HG03520 (cell line): ENCODE measurements around the gene CSF1.

Experiments
- ATAC-seq: cut with Tn5 transposase; IDR thresholded peaks from one replicate; pipeline ENCODE4 v1.9.1; 2021; ENCODE audit warnings: mild to moderate bottlenecking, moderate library complexity; ENCODE audit not compliant: unreplicated experiment

CSF1 gene

DNA sequence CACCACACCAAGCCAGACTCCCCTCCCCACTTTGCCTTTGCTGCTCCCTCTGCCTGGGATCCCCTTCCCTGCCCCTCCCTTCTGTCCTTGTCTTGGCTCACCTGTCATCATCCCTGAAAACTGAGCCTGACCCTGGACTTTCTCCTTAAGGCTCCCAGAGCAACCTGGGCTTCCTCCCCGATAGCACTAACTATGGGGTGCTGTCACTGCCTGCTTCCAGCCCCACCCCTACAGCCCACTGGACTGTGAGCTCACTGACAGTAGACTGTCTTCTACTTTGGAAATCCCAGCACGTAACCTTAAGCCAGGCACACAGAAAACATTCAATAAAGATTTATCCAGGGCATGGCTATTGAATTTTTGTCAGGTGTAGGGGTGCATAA, 9.5 kb upstream of the CSF1 start:
- ATAC-seq, result no peak

DNA sequence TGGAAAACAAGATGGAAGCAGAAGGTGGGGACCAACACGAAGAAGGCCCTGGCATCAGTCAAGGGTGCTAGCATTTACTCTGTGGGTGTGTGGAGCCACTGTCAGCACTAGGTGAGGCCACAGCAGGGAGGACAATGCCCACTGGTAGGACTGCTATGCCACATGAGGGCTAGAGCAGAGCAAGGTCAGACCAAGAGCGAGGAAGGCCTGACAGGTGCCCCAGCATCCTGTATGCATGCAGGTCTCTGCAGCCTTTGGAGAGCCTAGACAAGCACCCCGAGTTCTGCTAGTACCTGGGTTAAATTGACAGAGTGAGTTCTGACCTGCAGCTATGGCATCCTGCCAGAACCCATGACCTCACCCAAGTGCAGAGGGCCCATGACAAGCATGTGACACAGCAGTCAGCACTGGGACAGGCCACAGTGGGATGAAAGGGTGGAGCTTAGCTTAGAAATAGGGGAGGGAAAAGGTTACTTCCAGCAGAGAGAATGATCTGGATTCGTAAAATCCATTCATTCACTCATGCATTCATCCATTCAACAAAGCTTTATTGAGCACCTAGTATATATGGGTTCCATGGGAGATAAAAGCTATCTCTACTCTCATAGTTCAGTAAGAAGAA, 9.0 kb upstream of the CSF1 start:
- no peak for ATAC-seq

DNA sequence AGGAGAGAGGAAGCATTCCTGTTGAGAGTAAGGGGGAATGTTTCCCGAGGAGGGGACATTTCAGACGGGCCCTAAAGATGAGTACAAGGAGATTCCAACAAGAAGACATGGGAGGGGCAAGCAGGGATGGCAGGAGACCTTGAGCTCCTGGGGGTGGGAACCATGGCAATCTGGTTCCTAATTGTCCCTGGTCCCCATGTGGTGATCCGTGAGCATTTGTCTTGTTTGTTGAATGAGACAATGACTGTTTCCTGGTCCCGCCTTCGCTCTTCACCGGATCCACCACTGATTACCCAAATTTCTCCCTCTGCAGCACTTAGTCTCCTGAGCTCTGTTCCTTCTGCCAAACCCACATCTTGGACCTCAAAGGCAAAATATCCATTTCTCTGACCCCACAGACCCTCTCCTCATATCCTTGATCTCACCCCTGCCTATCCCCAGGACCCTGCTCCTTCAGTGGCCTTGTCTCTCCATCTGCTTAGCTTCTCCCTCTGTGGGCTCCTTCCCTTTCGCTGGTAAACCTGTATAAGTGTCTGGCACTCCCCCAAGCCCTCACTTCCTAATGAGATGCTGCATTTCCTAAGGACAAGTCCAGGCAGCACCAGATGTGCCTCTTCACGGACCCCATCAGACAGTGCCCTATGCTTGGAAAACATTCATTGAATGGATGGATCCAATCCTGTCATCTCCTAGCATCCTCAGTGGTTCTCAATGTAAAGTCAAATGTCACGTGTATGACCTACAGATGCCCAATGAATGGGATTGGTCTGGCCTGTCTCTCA, 8.3 kb upstream of the CSF1 start:
- ATAC-seq, result no peak

DNA sequence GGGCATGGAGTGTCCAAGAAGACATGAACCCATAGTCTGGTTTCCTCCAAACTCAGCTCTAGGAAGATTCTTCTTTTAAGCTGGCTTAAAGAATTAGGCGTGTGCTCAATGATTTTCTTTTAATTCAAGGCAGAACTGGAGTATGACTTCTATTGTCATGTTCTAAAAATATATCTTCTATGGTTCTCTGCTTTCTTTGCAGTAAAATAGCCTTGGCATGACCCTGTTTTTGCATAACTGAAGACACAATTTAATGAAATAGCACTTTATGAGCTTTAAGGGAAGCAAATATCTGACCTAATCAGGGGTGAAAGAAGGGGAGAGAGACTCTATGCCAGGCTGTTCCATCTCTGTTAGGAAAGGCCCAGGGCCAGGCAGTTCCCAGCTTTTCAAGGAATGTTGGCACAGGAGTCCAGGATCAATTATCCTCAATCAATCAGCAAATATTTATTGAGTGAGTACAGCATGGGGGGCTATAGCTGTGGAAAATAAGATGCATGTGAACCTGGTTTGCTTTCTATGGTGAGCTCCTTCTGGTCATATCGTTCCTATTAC, 7.2 kb upstream of the CSF1 start:
- no peak for ATAC-seq

DNA sequence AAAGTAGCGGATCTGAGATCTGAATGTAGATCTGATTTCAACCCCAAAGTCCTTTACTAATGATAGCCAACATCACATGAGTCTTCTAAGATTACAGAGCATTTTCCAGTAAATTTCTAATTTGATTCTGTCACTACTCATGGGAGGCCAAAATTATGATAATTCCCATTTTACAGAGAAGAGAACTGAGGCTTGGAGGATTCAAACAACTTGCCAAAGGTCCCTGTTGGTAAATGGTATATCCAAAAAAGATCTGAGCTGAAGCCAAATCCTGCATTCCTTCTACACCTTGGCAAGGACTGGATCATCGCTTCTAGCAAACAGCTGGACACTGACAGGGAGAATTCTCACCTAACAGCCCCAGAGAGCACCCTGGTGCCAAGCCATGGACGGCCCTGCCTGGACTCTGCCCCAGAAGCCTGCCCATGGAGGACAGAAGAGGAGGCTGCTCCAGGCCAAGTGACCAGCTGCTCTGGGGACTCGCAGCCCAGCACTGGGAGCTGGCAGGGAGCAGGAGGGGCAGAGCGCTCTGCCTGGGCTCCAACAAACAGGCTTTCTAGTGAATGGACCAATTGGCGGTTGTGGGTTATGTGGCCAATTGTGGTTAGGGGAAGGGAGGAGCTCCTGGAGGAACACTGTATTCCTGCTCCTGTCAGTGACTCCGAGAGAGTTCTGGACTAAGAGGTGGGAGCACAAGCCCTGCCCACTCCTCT, 6.4 kb upstream of the CSF1 start:
- no peak for ATAC-seq

DNA sequence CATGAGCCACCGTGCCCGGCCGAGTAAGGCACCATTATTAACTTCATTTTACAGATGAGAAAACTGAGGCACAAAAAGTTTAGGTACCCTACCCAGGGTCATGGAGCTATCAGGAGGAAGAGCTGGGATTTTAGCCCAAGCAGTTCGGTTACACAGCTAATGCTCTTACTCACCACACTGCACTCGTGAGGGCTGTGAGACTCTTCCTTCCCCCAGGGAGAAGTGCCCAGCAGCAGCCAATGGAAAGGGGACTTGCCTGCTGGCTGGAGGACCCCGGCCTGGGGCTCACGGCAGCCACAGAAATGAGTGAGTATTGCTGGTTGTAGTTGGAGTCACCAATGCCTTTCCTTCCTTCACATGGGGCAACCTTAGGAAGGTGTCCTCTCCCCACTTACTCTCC, 5.2 kb upstream of the CSF1 start:
- no peak for ATAC-seq

DNA sequence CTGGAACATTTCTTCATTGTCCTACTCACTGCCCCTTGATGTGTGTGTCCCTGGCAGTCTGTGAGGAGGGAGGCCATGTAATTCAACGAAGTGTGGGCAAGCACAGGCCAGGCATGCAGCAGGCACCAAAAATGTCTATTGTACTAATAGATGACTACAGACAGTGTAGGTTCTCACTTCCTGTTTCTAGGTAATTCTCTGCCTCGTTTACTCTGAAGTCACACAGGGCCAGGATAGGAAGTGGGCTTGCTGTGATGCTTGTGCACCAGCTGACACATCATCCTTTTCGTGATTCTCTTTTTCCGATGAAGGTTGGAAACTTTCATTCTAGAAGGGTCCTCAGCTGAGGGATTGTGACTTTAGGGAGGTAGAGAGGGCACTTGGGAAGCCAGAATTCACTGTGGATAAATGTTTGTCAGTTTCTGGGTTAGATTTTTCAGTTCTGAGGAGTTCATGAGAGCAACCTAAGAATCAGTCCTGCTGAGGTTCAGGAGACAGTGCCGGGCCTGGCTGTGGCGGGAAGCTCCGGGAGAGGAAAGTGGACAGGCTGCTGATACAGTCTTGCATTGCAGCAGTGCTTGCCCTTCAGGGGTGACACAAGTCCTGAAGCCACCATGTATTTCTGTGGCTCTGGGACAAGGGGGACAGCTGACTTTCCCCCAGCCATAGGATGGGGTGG, 4.3 kb upstream of the CSF1 start:
- ATAC-seq, result peak; percentile 88

DNA sequence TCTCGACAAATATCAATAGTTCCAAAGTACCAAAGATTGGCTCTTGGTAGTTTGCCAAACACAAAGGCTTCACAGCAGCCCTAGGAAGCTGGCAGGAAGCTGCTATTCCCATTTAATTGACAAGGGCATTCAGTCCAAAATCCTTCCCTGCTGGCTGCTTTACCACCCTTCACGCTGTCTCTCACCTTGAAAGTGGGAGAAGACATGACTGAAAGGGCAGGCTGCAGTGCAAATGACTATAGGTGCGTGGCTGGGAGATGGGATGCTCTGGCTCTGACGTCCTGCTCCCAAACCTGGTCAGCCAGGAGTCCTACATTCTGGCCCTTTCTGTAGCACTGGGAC, 3.8 kb upstream of the CSF1 start:
- ATAC-seq, result no peak

DNA sequence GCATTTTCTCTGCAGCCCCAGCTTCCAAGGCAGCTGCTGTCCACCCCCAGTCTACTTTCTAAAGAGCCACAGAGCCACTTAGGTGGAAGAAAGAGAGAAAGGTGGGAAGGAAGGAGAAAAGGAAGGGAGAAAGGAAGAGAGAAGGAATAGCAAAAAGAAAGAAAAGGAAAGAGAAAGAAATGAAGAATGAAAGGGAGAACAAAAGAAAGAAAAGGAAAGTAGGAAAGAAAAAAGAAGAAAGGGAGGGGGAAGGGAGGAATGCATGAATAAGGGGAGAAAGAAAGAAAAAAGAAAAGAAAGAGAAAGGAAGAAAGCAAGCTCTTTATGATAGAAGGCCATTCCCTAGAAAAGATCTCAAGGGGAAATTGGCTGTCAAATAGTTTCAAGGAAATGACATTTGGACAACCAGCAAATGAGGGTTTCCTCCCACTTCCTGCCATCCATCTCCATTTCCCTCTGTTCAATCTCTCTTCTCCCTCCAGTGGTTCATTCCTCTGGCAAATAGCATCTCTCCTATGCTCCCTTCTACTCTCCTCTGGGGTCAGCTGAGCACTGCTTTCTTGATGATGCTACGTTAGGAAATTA, 3.4 kb upstream of the CSF1 start:
- no peak for ATAC-seq

DNA sequence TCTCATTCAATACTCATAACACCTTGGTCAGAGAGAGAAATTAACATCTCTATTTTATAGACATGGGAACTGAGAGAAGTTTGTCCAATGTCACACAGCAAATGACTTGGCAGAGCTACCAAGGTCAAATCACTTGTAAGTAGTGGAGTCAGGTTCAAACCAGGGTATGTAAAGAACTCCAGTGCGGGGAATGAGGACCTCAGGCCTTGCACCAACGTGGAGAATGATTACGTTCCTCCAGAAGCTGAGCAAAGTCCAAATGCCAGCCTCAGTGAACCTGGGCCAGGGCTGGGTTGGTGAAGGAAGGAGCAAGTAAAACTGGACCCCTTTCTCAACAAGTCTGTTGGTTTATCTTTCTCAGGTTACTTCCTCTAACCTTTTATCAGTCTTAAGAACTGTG, 1.8 kb upstream of the CSF1 start:
- ATAC-seq, result no peak

DNA sequence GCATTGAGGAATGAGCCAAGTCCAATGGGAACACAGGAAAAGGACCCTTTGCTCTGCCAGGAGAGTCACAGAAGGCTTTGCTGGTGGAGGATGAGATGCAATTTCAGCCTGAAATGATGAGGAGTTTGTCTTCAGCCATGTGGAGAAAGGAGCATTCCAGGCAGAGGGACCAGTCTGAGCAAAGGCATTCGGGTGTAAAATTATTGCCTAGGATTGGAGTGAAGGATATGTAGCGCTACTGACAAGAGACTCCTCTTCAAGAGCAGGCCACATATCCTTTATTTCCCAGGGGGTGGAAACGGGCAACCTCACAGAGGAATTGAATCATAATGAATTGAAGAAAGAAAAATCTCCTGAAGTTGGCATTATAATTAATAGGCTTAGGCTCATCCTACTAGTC, 1.1 kb upstream of the CSF1 start:
- no peak for ATAC-seq

DNA sequence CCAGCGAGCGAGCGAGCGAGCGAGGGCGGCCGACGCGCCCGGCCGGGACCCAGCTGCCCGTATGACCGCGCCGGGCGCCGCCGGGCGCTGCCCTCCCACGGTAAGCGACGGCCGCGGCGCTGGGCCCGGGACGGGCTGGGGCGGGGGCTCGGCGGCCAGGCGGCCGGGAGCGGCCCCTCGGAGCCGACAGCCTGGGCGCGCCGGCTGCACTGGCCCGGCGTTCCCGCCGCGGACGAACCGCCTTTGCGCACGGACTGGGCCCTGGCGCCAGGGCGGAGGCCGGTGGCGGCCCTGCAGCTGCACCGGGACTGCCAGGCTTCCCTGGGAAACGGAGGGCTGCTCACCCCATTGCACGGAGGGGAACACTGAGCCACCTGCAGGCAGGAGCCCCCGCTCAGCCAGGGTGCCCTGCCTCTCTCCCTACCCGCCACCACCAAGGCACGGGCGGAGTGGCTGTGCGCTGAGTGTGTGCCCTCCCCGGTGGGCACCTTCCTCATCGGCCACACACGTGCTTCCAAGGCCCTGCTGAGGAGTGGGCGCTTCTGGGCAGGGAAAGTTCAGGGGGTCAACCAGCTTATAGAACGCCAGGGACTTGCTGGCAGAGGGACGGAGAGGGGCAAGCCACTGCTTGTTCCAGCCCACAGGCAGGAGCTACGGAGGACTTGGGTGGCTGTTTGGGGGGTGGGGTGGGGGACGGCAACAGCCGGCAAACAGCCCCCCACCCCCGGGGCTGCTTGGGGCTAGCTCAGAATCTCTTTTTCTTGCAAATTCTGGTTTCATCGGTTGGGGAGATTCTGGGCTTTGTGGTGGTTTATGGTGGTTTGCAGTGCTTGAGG, 532 bp downstream of the CSF1 start:
- no peak for ATAC-seq

DNA sequence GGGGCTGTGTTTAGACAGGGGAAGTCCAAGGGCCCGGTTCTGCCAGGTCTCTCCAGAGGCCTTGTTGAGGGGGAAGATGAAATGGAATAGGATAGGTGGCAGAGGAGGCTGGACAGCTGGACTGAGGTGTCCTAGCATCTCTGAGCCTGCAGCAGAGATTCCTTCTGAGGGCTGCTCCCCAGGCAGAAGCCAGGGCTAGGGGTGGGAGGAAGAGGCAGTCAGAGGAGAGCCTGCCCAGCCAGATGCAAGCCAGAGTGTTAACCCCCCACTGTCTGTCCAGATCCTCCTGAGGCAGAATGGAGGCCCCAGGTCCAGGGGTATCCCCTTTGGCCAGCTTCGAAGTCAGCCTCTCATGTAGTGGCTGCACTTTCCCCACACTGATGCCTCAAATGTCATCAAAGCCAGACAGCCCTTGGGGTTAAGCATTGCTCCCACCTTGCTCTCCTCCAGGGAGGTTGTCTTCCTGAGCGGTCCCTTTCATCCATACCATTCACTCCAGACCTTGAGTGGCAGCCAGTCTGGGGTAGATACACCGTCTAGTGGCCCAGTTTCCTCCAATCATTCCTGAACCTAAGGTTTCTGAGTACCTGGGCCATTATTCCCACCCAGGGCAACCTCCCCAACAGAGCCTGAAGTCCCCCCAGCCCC, 1.7 kb downstream of the CSF1 start:
- no peak for ATAC-seq

DNA sequence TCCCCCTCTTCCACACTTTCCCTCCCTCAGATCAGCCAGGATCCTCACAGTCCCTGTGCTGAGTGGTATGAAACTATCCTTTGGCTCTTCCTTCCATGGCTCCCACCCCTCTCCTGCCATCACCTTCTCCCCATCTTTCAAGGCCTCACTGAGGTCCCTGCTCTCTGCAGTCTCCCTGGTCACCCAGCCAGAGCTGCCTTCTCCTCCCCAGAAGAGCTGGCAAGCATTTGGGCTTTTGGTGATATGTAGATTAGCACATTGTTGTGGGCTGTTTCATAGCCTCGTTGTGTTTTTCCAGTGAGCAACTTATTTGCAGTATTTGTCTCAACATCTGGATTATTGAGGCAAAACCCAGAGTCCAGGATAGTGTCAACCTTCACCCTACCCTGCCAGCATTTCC, 2.2 kb downstream of the CSF1 start:
- no peak for ATAC-seq

DNA sequence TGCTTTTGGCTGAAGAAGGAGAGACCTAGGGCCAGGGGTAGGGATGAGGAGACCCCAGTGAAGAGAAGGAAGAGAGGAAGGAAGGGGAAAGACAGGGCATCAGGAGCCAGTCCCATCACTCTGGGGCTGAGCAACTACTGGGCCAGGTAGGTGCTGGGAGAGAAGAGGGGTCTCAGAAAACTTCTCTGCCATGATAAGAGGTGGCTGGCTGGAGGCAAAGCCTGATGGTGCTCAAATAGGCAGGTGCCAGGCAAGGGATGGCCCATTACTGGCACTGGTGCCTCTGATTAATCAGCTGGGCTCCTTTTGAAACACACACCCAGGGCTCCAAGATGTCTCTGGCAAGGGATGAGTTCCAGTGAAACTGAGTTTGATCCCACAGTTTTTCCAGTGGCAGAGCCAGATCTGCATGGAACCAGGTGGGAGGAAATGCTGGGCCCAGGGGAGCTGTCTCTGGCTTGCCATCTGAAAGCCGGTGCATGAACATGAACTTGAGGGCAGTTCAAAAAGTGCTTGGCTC, 2.8 kb downstream of the CSF1 start:
- ATAC-seq, result no peak

DNA sequence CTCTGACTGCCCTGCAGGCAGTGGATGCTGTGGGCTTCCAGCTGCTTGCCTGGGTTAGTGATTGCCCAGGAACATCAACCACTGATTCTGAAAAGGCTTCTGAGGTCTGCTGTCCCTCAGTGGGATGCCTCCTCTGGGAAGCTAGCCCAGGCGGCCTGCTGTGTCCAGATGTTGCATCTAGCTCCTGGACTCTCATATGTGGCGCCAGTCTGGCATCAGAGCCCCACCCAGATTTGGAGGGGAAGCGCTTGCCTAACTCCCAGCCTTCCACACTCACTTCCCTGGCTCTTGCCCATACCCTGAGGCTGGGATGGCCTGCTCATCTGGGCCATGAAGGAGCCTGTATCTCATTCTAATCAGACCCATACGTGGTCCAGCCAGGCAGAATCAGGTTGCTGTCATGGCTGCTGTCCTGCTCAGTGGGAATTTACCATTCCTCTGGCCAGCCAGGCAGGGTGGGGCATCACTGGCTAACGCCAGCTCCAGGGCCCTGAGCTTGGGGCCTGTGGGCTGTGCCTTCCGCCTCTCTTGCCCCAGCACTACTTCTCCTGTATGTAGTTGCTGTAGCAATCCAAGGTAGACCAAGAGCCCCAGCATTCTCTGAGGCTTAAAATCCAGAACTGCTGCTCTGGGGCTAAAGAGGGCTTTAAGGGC, 4.1 kb downstream of the CSF1 start:
- no peak for ATAC-seq

DNA sequence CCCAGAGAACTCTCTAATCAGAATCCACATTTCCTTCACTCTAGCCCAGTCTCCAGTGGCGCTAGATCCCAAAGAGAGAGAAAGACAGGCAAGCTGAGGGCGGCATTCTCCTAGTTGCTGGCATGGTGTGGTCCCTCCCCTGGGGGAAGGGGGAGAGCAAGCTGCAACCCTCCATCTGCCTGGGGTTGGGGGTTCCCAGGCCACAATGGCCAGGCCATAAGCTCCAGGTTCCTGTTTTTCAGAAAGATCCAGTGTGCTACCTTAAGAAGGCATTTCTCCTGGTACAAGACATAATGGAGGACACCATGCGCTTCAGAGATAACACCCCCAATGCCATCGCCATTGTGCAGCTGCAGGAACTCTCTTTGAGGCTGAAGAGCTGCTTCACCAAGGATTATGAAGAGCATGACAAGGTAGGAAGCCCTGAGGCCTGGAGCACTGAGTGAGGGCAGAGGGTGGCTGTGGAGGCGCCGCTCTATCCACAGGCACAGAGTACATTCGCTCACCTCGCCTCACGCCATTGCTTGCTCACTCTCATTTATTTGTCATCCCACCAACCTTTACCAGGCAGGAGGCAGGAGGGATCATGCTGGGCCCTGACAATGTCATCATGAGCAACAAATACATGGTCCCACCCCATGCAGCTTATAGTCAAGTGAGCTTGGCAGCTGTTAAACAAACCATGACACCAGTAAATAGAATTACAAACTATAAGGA, 6.6 kb downstream of the CSF1 start:
- ATAC-seq, result no peak
